ENCODE data around the gene RASAL1.

DNA sequence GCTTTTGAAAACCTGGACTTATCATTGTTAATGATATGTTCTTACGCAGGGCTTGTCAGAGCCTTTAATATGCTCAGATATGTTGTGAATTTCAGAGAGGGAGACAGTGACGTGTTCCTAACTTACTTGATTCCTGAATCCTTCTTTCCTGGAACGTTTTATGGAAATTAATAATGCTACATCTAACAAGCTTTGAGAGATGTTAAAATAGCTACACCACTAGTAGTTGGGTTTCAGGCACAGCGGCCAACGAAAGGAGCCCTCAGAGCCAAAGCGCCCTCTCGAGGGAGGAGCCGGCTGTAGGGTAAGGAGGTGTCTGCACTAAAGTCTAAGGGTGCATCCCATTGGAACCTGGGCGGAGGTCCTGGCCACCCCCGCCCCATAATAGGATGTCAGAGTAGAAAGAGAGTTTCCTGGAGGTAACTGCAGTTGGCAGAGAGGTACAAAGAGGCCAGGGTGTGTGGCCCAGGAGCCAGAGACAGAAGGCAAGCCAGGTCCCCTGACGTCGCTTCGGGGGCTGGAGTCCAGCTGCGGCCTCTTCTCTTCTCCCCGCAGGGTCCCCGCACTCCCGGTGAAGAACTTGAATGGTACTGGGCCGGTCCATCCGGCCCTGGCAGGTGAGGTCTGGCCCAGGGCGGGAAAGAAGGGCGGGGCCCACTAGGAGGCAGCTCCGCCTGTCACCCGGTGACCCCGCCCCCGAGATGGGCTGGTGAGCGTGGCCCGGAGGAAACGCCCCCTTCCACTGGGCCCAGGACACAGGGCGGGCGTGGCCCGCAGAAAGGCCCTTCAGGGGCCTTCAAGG lies 42.8 kb downstream of the RASAL1 start:
- TF ChIP-seq, protein P1, sequence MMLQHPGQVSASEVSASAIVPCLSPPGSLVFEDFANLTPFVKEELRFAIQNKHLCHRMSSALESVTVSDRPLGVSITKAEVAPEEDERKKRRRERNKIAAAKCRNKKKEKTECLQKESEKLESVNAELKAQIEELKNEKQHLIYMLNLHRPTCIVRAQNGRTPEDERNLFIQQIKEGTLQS (CRISPR knock-in tag; conservative IDR thresholded peaks at IDR 0.05) = no peak
- TF ChIP-seq, protein P2, sequence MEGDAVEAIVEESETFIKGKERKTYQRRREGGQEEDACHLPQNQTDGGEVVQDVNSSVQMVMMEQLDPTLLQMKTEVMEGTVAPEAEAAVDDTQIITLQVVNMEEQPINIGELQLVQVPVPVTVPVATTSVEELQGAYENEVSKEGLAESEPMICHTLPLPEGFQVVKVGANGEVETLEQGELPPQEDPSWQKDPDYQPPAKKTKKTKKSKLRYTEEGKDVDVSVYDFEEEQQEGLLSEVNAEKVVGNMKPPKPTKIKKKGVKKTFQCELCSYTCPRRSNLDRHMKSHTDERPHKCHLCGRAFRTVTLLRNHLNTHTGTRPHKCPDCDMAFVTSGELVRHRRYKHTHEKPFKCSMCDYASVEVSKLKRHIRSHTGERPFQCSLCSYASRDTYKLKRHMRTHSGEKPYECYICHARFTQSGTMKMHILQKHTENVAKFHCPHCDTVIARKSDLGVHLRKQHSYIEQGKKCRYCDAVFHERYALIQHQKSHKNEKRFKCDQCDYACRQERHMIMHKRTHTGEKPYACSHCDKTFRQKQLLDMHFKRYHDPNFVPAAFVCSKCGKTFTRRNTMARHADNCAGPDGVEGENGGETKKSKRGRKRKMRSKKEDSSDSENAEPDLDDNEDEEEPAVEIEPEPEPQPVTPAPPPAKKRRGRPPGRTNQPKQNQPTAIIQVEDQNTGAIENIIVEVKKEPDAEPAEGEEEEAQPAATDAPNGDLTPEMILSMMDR (IDR thresholded peaks at IDR 0.05) = no peak
- TF ChIP-seq, protein P3, sequence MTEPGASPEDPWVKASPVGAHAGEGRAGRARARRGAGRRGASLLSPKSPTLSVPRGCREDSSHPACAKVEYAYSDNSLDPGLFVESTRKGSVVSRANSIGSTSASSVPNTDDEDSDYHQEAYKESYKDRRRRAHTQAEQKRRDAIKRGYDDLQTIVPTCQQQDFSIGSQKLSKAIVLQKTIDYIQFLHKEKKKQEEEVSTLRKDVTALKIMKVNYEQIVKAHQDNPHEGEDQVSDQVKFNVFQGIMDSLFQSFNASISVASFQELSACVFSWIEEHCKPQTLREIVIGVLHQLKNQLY (CRISPR knock-in tag; IDR thresholded peaks at IDR 0.05) = no peak
- no peak for TF ChIP-seq FOXP1 (CRISPR knock-in tag; IDR thresholded peaks at IDR 0.05; ENCODE audit: borderline replicate concordance)
